Neural cell (in vitro differentiated cells): ENCODE data around the gene PABPN1L. TPM values are rescaled to one million over a fixed set of nuclear protein-coding genes. Genes with fewer than 3 reads are reported as not detected.

Experiments
- H2AFZ ChIP-seq: fragments of 200-600, 300-800 bp; sonication (generic), shearing (Covaris generic); 2 replicates; pipeline ENCODE4 v1.6.0; 2014; ENCODE audit warnings: low read depth, mild to moderate bottlenecking, antibody characterized with exemption, low read length, moderate library complexity
- H3F3A ChIP-seq: fragments of 200-600 bp; shearing (Covaris generic); 2 replicates; pipeline ENCODE4 v1.6.1; 2016; ENCODE audit warnings: mild to moderate bottlenecking, moderate library complexity, mixed read lengths, antibody characterized with exemption, low read length; ENCODE audit not compliant: insufficient read depth, poor library complexity, severe bottlenecking
- H3K27ac ChIP-seq: fragments of 200-600, 300-800 bp; sonication (generic), shearing (Covaris generic); 2 replicates; pipeline ENCODE4 v1.5.1; 2014; ENCODE audit warnings: mild to moderate bottlenecking, low read length, moderate library complexity
- H3K27me3 ChIP-seq: fragments of 300-800, 200-600 bp; sonication (generic), shearing (Covaris generic); 2 replicates; pipeline ENCODE4 v1.6.0; 2014; ENCODE audit warnings: mild to moderate bottlenecking, low read depth, low read length, moderate library complexity; ENCODE audit not compliant: insufficient read depth
- H3K36me3 ChIP-seq: fragments of 300-800, 200-600 bp; sonication (generic), shearing (Covaris generic); 2 replicates; pipeline ENCODE4 v1.5.1; 2014; ENCODE audit warnings: mild to moderate bottlenecking, antibody characterized with exemption, low read length, moderate library complexity; ENCODE audit not compliant: insufficient read depth
- H3K4me2 ChIP-seq: fragments of 300-800, 200-600 bp; sonication (generic), shearing (Covaris generic); 2 replicates; pipeline ENCODE4 v1.6.0; 2014; ENCODE audit warnings: mild to moderate bottlenecking, low read length
- H3K4me3 ChIP-seq: fragments of 300-800, 200-600 bp; sonication (generic), shearing (Covaris generic); 2 replicates; pipeline ENCODE4 v1.5.1; 2014; ENCODE audit warnings: mild to moderate bottlenecking, low read length, moderate library complexity
- H3K79me2 ChIP-seq: fragments of 200-600 bp; shearing (Covaris generic); replicated peaks from 2 replicates; pipeline ENCODE4 v1.6.0; 2014; ENCODE audit warnings: mild to moderate bottlenecking, low read length, moderate library complexity; ENCODE audit not compliant: insufficient read depth
- H3K9ac ChIP-seq: fragments of 300-800, 200-600 bp; sonication (generic), shearing (Covaris generic); 2 replicates; pipeline ENCODE4 v1.6.1; 2016; ENCODE audit warnings: mild to moderate bottlenecking, low read length, mixed read lengths
- H3K9me2 ChIP-seq: fragments of 200-600 bp; shearing (Covaris generic); 2 replicates; pipeline ENCODE4 v1.6.1; 2016; ENCODE audit warnings: mild to moderate bottlenecking, low read length, mixed read lengths; ENCODE audit not compliant: insufficient read depth
- H3K9me3 ChIP-seq: fragments of 200-600, 300-800 bp; sonication (generic), shearing (Covaris generic); 2 replicates; pipeline ENCODE4 v1.6.1; 2016; ENCODE audit warnings: mild to moderate bottlenecking, mixed run types, low read length, moderate library complexity, mixed read lengths
- H4K20me1 ChIP-seq: fragments of 200-600 bp; shearing (Covaris generic); 2 replicates; pipeline ENCODE4 v1.6.1; 2016; ENCODE audit warnings: mild to moderate bottlenecking, mixed run types; ENCODE audit not compliant: insufficient read depth
- CTCF ChIP-seq: fragments of 450-650 bp; IDR thresholded peaks from 2 replicates; pipeline ENCODE4 v1.5.1; 2014; ENCODE audit warnings: antibody characterized with exemption, mild to moderate bottlenecking, moderate library complexity; ENCODE audit not compliant: poor library complexity, severe bottlenecking
- EP300 ChIP-seq: fragments of 450-650 bp; conservative IDR thresholded peaks from 2 replicates; pipeline ENCODE4 v1.6.1; 2014; ENCODE audit warnings: antibody characterized with exemption, mild to moderate bottlenecking, moderate library complexity; ENCODE audit not compliant: poor library complexity, severe bottlenecking
- EZH2 ChIP-seq: fragments of 200-600, 300-800 bp; shearing (Covaris generic), sonication (generic); IDR thresholded peaks from 2 replicates; pipeline ENCODE4 v1.6.1; 2014; ENCODE audit warnings: antibody characterized with exemption, low read length, borderline replicate concordance, mild to moderate bottlenecking; ENCODE audit not compliant: insufficient read depth, poor library complexity, severe bottlenecking
- MXI1 ChIP-seq: fragments of 450-650 bp; conservative IDR thresholded peaks from 2 replicates; pipeline ENCODE4 v1.6.1; 2014; ENCODE audit warnings: antibody characterized with exemption, mild to moderate bottlenecking; ENCODE audit not compliant: poor library complexity, severe bottlenecking
- POLR2AphosphoS5 ChIP-seq: IDR thresholded peaks from 2 replicates; pipeline ENCODE4 v1.6.1; 2012
- RAD21 ChIP-seq: fragments of 450-650 bp; conservative IDR thresholded peaks from 2 replicates; pipeline ENCODE4 v1.6.1; 2014; ENCODE audit warnings: antibody characterized with exemption, mild to moderate bottlenecking, moderate library complexity
- REST ChIP-seq: IDR thresholded peaks from 2 replicates; pipeline ENCODE4 v1.6.1; 2012; ENCODE audit warnings: borderline replicate concordance
- SMC3 ChIP-seq: fragments of 450-650 bp; conservative IDR thresholded peaks from 2 replicates; pipeline ENCODE4 v1.6.1; 2014; ENCODE audit warnings: antibody characterized with exemption, mild to moderate bottlenecking, moderate library complexity; ENCODE audit not compliant: poor library complexity
- TAF1 ChIP-seq: IDR thresholded peaks from 2 replicates; pipeline ENCODE4 v1.6.1; 2012; ENCODE audit warnings: low read depth
- polyA plus RNA-seq: library from polyadenylated mRNA; depleted of rRNA; stranded (reverse); fragments of >200 nt; gene quantifications from 2 replicates; pipeline ENCODE4 v1.2.3, GENCODE V29; 2014

Gene PABPN1L
- polyA plus RNA-seq, 1 donor from 2014 or later = 0.20 TPM

DNA sequence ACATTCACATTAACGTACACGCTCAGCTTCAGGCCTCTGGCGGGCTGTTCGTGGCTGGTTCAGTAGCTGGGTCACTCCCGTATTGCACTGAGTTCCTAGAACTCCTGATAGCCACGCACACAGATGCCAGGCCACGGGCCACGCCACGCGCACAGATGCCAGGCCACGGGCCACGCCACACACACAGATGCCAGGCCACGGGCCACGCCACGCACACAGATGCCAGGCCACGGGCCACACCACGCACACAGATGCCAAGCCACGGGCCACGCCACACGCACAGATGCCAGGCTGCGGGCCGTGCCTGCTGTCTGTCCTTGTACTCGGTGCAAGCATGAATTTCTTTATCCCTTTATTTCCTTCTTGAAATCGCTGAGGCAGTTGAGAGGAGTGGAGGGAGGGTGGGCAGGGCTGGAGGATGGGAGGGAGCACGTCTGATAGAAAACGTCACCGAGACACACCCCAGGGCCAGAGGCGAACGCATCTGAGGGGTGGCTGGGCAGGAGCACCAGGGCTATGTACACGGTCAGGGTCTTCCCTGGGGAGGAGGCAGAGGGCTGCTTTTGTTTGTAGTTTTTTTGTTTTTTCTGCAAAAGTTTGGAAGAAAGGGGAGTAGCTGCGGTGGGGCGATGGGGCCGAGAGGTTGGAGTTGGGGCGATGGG lies 8.6 kb upstream of the PABPN1L start:
- no peak for TF ChIP-seq CTCF
- no peak for TF ChIP-seq MXI1
- Histone ChIP-seq H3K9me2 (no peaks in the 10 kb centered on the region), H4K20me1 (no peaks in the 10 kb centered on the region), H3K27me3 (no peaks in the 10 kb centered on the region), H3K79me2 (no peaks in the 10 kb centered on the region), H3K9ac (no peak overlapping the region), H3F3A (no peaks in the 10 kb centered on the region), H3K36me3 (no peaks in the 10 kb centered on the region), H3K4me3 (no peak overlapping the region), H2AFZ (no peak overlapping the region), H3K9me3 (no peaks in the 10 kb centered on the region), H3K4me2 (no peak overlapping the region), H3K27ac (no peak overlapping the region)

GRCh38 chr16:88872650-88873331 lies 6.3 kb upstream of the PABPN1L start:
- Histone ChIP-seq H3K9me2 (no peaks in the 10 kb centered on the region), H4K20me1 (no peaks in the 10 kb centered on the region), H3K4me2 (no peak overlapping the region), H3K27me3 (no peaks in the 10 kb centered on the region), H3K27ac (no peak overlapping the region), H2AFZ (no peak overlapping the region), H3F3A (no peaks in the 10 kb centered on the region), H3K9ac (no peak overlapping the region), H3K9me3 (no peaks in the 10 kb centered on the region), H3K79me2 (no peaks in the 10 kb centered on the region), H3K36me3 (no peaks in the 10 kb centered on the region), H3K4me3 (no peak overlapping the region)
- TF ChIP-seq POLR2AphosphoS5 = no peak
- TF ChIP-seq SMC3 = no peak
- no peak for TF ChIP-seq EP300
- TF ChIP-seq CTCF = no peak
- TF ChIP-seq TAF1 = no peak
- no peak for TF ChIP-seq RAD21
- TF ChIP-seq EZH2 = no peak
- no peak for TF ChIP-seq REST
- TF ChIP-seq MXI1 = no peak
